Measurements from ENCODE around the gene STXBP3. TPM values are rescaled to one million over a fixed set of nuclear protein-coding genes. Genes with fewer than 3 reads are reported as not detected.

STXBP3 gene
- total and polyA plus RNA-seq, 2 of the 8 experiments (the other 6 are each of a cell fraction or from before 2014, with no cell fraction given): 6.0 to 38.5 TPM

GRCh38 chr1:108847494-108847893, 101.0 kb downstream of the STXBP3 start:
- Histone ChIP-seq H4K91ac (replicated peaks; ENCODE audit: insufficient read length, low read length) (no peak overlapping the region), H3K9me3 (ENCODE audit: insufficient read depth in 2 of 2, low read depth in 1 of 2, low read length in 1 of 2) (no peaks in the 10 kb centered on the region), H3K4ac (replicated peaks; ENCODE audit: insufficient read length, low read depth, low read length) (no peak overlapping the region), H3K23me2 (ENCODE audit: low read depth, low read length) (no peaks in the 10 kb centered on the region), H4K20me1 (replicated peaks in 1 of 2; ENCODE audit: control insufficient read depth in 1 of 2, insufficient read depth in 2 of 2, low read length in 2 of 2) (no peaks in the 10 kb centered on the region), H2BK12ac (ENCODE audit: low read depth, low read length) (no peak overlapping the region), H3K79me2 (ENCODE audit: control insufficient read depth in 1 of 2, insufficient read depth in 2 of 2, low read length in 2 of 2) (no peaks in the 10 kb centered on the region), H3K23ac (ENCODE audit: insufficient read length) (no peak overlapping the region), H3K4me1 (replicated peaks in 1 of 4; ENCODE audit: control insufficient read depth in 3 of 4, insufficient read depth in 4 of 4, low read length in 3 of 4) (peaks cover 0 to 1% (median 0%) of the 10 kb centered on the region in 4 experiments; a peak in 2 of 7 replicates), H3K14ac (ENCODE audit: insufficient read length) (no peak overlapping the region), H3K27ac (ENCODE audit: low read depth, low read length) (no peak overlapping the region), H2AFZ (ENCODE audit: low read length) (no peak overlapping the region), H3K36me3 (ENCODE audit: control insufficient read depth in 2 of 4, insufficient read depth in 4 of 4, low read length in 3 of 4) (no peaks in the 10 kb centered on the region), H3K4me2 (ENCODE audit: insufficient read depth in 1 of 2, low read depth in 2 of 2, low read length in 2 of 2) (no peak overlapping the region), H2BK120ac (replicated peaks; ENCODE audit: low read depth, low read length) (no peak overlapping the region), H4K8ac (ENCODE audit: extremely low read depth, insufficient read depth, low read length) (no peak overlapping the region), H3K79me1 (ENCODE audit: low read depth, low read length) (no peaks in the 10 kb centered on the region), H2AK5ac (ENCODE audit: low read depth, low read length) (no peak overlapping the region), H3K4me3 (ENCODE audit: extremely low read depth in 1 of 4, insufficient read depth in 2 of 4, low read depth in 3 of 4, low read length in 4 of 4) (no peak overlapping the region), H4K5ac (ENCODE audit: insufficient read length, low read depth, low read length) (no peak overlapping the region), H2BK5ac (ENCODE audit: low read depth, low read length) (no peak overlapping the region), H3K9ac (replicated peaks in 1 of 4; ENCODE audit: extremely low read depth in 1 of 4, low read depth in 3 of 4, low read length in 3 of 4) (no peak overlapping the region), H2BK15ac (ENCODE audit: low read length) (no peak overlapping the region), H2BK20ac (ENCODE audit: low read length) (no peak overlapping the region), H3K56ac (replicated peaks; ENCODE audit: insufficient read length, low read depth, low read length) (no peak overlapping the region), H3K27me3 (replicated peaks in 1 of 4; ENCODE audit: control insufficient read depth in 3 of 4, extremely low read depth in 1 of 4, insufficient read depth in 3 of 4, low read length in 3 of 4) (no peaks in the 10 kb centered on the region), H3K18ac (ENCODE audit: extremely low read depth, low read length) (no peak overlapping the region)
- POLR2A ChIA-PET (ENCODE audit: partially characterized antibody): no interaction called here
- WGBS, 2 experiments (ENCODE audit: extremely low coverage in 1 of 2, insufficient coverage in 1 of 2, insufficient read length in 1 of 2, insufficient replicate concordance in 2 of 2, low coverage in 1 of 2, low lambda C conversion rate in 2 of 2, missing lambda C conversion rate in 1 of 2): 100% methylated on average over 1 of the region's 1 CpG; no CpG with 5 or more reads in 1 of the 2 experiments
- CTCF ChIA-PET (ENCODE audit: partially characterized antibody): interaction anchor here (0.6 to 1.5 kb wide), 4 partner anchors 20 to 265 kb away, joined by 3 to 7 read pairs (median 3); a partner anchor contains a TSS
- no peak for DNase-seq (ENCODE audit: low read depth in 1 of 2, low spot score in 2 of 2)
- no peak for FAIRE-seq
- TF ChIP-seq SP1 (IDR thresholded peaks at IDR 0.05; ENCODE audit: low read depth, low read length) (no peak), CBX5 (IDR thresholded peaks at IDR 0.05; ENCODE audit: low read depth, low read length) (no peak), FOSL1 (IDR thresholded peaks at IDR 0.05; ENCODE audit: insufficient read depth, low read depth, low read length) (no peak), SP4 (IDR thresholded peaks at IDR 0.05; ENCODE audit: low read length) (no peak), KDM1A (IDR thresholded peaks at IDR 0.05; ENCODE audit: borderline replicate concordance, low read length) (no peak), JUN (IDR thresholded peaks at IDR 0.05; ENCODE audit: low read depth, low read length) (no peak), RBBP5 (IDR thresholded peaks at IDR 0.05; ENCODE audit: borderline replicate concordance, low read depth, low read length) (no peak), SAP30 (IDR thresholded peaks at IDR 0.05; ENCODE audit: insufficient read depth, insufficient replicate concordance, low read length) (no peak), SUZ12 (IDR thresholded peaks at IDR 0.05; ENCODE audit: low read length) (no peak), CTCF (IDR thresholded peaks at IDR 0.05; ENCODE audit: control extremely low read depth in 1 of 3, insufficient read depth in 1 of 3, low read depth in 1 of 3, low read length in 3 of 3) (no peak), RXRA (IDR thresholded peaks at IDR 0.05; ENCODE audit: insufficient read depth, low read depth, low read length) (no peak), CTBP2 (IDR thresholded peaks at IDR 0.05; ENCODE audit: borderline replicate concordance, insufficient read depth, insufficient read length, low read length) (no peak)
